SIG-M5 treated with dmso at 0.1 percent for 504 hours (cell line): ENCODE results near the gene KLF3.
A peak's percentile ranks its signal among the peaks of the same experiment; 100 is the strongest.
"Not testable (repeated sequence)": the region's sequence is repeated elsewhere in the genome, so short reads cannot be mapped to it uniquely, and the experiment has no call there.

Experiments used
- DNase-seq: peaks from one replicate; lab custom pipeline; 2025; ENCODE audit not compliant: unreplicated experiment; lab: John Stamatoyannopoulos, UW

The KLF3 gene

GRCh38 chr4:38663801-38664705 is at the start of gene KLF3:
KLF3 (plus strand) TSS chr4:38664199; CDS start chr4:38680626, 16,427 bp downstream.
- peak; percentile 74 for DNase-seq

GRCh38 chr4:38614231-38614630 is 49.8 kb upstream of the KLF3 start:
- no peak for DNase-seq

GRCh38 chr4:38615847-38616246 is 48.2 kb upstream of the KLF3 start:
- DNase-seq = no peak

GRCh38 chr4:38618505-38618904 is 45.5 kb upstream of the KLF3 start:
- no peak for DNase-seq

- no peak for DNase-seq
Measured at GRCh38 chr4:38619316-38619715, 44.7 kb upstream of the KLF3 start.

- DNase-seq = no peak
Measured at GRCh38 chr4:38620065-38620464, 43.9 kb upstream of the KLF3 start.

- no peak for DNase-seq
Measured at GRCh38 chr4:38620527-38621027, 43.4 kb upstream of the KLF3 start.

- peak; percentile 92 for DNase-seq
Measured at GRCh38 chr4:38621028-38621684, 42.8 kb upstream of the KLF3 start.

- no peak for DNase-seq
Measured at GRCh38 chr4:38621831-38622230, 42.2 kb upstream of the KLF3 start.

- not testable (repeated sequence) for DNase-seq
Measured at GRCh38 chr4:38622340-38622739, 41.7 kb upstream of the KLF3 start.

GRCh38 chr4:38623260-38623659 is 40.7 kb upstream of the KLF3 start:
- no peak for DNase-seq

GRCh38 chr4:38624311-38624710 is 39.7 kb upstream of the KLF3 start:
- no peak for DNase-seq

GRCh38 chr4:38625508-38625907 is 38.5 kb upstream of the KLF3 start:
- no peak for DNase-seq

GRCh38 chr4:38626901-38627444 is 37.0 kb upstream of the KLF3 start:
- DNase-seq = not testable (repeated sequence)

GRCh38 chr4:38630519-38630918 is 33.5 kb upstream of the KLF3 start:
- DNase-seq = no peak

- DNase-seq = no peak
Measured at GRCh38 chr4:38634047-38634759, 29.8 kb upstream of the KLF3 start.

GRCh38 chr4:38639242-38639641 is 24.8 kb upstream of the KLF3 start:
- no peak for DNase-seq

GRCh38 chr4:38641811-38642210 is 22.2 kb upstream of the KLF3 start:
- DNase-seq = no peak

GRCh38 chr4:38644201-38644600 is 19.8 kb upstream of the KLF3 start:
- DNase-seq = no peak

- no peak for DNase-seq
Measured at GRCh38 chr4:38647101-38647819, 16.7 kb upstream of the KLF3 start.

- DNase-seq = no peak
Measured at GRCh38 chr4:38650133-38650532, 13.9 kb upstream of the KLF3 start.
